GM21529 (cell line): ENCODE data around the gene NBAS.
A peak's percentile ranks its signal among the peaks of the same experiment; 100 is the strongest.
"Not testable (repeated sequence)": the region's sequence is repeated elsewhere in the genome, so short reads cannot be mapped to it uniquely, and the experiment has no call there.

Experiments used
- ATAC-seq: cut with Tn5 transposase; IDR thresholded peaks from one replicate; pipeline ENCODE4 v1.9.1; 2021; ENCODE audit not compliant: unreplicated experiment

Gene NBAS

DNA sequence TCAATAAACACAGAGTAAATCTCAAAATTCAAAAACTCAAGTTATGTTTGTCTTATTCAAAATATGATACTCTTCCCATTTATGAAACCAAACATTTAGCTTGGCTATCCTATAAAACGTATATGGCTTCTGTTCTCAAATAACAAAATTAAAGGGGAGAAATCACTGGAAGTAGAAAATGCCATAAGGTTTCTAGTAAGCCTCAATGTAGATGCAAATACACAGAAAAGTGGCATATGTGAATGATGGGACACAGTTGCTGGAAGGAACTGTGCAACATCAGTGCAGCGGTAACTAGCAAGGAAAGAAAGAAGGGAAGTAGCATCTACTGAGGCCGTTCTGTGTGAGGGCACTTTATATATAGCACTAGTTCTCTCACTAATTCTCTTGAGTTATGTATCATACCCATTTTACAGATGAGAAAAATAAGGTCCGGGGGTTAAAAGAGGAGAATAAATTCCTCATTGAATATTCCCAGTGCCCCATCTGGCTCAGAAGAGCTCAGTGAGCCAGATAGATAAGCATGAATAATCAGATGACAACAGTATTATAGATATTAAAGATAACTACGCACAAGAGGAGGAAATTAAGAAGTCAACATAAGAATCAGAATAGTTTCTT, 27.2 kb downstream of the NBAS start:
- no peak for ATAC-seq

DNA sequence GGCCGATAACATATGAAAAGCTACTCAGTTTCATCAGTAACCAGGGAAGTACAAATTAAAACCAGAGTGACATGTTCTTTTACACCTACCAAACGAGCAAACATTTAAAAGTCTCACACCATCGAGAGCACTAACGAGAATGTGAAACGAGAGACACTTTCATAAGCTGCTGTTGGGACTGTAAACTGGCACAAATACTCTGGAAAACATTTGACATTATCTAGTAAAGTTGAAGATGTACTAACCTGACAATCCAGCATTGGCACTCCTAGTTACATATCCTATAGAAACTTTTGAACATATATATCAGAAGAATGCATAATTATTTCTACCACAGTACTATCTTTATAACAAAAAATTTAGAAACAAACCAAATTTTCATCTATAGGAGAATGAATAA, 28.1 kb downstream of the NBAS start:
- no peak for ATAC-seq

DNA sequence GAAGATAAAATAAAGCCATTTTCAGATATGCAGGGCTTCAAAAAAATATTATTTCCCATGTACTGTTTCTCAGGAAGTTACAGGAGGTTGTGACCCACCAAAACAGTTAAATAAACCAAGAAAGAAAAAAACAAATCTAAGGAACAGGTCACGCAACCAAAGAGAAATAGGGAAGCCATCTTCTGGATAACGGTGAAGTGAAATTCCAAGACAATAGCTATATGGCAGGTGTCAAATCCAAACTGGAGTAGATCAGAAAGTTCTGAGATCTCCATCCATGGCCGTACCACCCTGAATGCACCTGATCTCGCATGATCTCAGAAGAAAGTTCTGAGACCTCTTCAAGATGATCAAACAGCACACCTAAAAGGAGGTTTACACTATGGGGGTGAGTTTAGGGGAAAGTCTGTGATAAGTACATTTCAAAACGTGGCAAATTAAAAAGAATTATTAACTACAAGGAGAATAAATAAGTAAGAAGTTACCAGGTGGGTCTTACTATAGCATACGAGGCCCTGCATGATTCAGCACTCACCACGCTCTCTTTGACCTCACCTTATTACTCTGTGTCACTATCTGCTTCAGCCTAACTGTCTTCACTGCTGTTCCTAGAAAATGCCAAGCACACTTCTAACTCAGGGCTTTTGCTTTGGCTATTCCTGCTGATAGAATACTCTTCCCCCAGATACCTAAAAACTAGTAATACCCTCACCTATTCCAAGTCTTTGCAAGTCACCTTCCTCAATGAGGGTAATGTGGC, 29.9 kb downstream of the NBAS start:
- ATAC-seq: no peak

DNA sequence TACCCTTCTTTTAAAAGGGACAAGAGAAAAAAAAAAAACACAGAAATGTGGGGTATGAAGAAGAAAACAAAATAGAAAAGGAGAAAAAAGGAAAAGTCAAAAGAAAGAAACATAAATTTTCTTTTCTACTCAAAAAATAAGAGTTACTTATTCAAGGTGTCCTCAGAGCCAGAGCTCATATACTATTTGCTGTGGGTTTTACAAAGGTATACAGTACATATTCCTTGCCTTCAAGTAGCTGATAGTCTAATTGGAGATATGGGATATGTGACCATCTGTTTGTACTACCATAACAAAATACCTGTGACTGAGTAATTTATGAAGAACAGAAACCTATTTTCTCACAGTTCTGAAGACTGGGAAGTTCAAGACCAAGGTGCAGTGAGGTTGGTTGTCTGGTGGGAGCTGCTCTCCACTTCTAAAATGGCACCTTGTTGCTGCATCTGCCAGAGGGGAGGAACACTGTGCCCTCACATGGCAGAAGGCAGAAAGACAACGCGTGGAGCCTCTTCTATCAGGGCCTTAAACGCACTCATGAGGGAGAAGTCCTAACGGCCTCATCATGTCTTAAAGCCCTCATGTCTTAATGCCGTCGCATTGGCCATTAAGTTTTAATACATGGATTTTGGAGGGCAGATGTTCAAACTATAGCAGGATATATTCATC, 33.9 kb downstream of the NBAS start:
- ATAC-seq: no peak

DNA sequence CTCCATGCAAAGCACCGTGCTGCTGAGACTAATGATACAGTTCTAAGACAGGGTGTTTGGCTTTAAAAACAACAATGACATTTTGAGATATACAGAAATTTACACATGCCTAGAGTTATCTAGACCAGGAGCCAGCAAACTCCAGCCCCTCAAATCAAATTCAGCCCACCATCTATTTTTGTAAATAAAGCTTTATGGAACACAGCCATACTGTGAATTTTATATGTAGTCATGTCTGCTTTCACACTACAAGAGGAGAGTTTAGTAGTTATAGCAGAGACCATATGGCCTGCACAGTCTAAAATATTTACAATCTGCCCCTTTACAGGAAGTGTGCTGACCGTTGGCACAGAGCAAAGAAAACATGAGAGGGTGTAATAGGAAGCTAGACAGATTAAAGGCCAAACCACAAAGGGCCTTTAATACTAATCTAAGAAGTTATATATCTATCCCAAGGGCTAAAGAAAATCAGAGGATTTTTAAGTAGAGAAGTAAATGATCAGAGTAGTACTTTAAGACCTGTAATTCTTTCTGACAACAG, 39.4 kb downstream of the NBAS start:
- no peak for ATAC-seq

DNA sequence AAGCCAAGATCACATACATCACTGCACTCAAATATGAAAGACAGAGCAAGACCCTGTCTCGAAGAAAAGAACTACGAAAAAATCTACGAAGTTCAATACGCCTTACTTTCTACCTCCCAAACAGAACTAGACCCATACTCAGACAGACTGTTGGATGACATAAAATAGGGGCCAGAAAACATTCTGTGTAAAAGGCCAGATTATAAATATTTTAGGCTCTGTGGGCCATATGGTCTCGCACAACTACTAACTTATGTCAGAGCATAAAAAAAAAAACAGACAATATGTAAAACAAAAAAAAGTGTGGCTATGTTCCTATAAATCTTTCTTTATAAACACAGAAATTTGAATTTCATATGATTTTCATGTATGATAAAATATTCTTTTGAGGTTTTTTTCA, 40.8 kb downstream of the NBAS start:
- ATAC-seq: no peak

DNA sequence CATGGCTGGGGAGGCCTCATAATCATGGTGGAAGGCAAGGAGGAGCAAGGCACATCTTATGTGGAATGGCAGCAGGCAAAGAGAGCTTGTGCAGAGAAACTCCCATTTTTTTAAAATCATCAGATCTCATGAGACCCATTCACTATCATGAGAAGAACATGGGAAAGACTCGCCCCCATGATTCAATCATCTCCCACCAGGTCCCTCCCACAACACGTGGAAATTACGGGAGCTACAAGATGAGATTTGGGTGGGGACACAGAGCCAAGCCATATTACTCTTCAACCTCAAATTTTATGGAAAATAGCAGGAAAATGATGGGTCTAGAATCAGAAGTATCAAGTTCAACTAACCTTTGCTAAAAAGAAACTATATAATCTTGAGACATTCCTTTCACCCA, 42.4 kb downstream of the NBAS start:
- not testable (repeated sequence) for ATAC-seq

DNA sequence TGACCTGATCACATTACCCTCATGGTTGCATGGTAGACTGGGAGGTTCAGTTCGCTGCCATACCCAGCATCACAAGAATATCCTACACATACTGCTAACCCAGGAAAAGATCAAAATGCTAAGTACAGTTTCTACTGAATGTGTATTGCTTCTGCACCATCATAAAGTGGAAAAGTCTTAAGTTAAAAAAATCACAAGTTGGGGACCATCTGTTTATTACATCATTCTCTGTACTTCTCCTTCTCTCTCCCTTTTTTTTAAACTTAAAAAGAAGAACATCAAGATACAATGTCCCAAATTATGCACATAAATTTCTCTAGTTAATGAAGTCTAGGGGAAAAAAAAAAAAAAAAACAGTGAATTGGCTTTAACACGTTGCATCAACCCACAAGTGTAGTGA, 43.3 kb downstream of the NBAS start:
- ATAC-seq: no peak

DNA sequence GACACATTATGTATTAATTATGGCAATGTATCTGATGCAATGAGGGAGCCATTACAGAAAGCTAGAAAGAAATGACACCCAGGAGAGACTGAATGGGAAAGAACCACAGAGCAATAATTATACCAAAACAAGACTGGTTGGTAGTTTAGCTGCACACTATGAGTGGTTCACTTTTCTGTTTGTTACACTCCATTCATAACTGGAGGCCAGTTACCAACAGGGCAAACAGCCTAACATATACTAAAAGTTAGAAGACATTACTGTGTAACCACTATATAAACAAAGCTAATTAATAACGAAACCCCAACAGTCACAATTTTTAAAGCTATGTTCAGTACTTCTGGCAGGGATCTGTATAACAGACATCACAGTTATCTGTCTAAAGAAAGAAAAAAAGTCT, 49.4 kb downstream of the NBAS start:
- peak; percentile 62 for ATAC-seq

DNA sequence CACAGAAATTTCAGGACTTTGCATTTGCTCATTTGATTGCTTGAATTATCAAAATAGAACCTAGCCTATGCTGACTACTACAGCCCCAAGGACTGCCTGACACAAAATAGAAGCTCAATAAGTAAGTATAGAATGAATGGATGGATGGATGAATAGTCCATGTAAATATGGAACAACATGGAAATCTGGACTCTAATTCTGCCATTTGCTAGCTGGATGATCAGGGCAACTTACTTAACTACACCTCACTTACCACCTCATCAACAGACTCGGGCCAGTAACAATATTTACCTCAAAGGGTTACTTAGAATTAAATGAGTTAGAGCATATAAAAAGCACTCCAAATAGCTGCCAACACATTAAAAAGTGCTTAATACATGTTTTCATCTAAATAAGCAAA, 50.6 kb downstream of the NBAS start:
- no peak for ATAC-seq

DNA sequence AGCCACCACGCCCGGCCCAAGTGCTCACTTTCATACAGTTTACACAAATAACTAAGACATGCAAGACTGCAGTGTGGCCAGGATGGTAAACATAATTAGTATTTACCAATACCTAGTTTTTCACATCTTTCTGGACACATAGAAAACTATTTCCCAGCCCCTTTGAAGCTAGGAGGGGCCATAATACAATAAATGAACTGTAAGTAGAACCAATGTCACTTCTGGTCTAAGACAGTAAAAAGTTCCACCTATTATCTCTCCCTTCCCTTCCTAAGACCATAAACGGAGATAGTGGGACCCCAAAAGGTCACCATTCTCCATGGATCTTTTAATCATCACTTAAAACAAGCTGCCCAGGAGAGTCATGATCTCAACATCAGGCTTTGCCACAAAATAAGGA, 51.0 kb downstream of the NBAS start:
- no peak for ATAC-seq

DNA sequence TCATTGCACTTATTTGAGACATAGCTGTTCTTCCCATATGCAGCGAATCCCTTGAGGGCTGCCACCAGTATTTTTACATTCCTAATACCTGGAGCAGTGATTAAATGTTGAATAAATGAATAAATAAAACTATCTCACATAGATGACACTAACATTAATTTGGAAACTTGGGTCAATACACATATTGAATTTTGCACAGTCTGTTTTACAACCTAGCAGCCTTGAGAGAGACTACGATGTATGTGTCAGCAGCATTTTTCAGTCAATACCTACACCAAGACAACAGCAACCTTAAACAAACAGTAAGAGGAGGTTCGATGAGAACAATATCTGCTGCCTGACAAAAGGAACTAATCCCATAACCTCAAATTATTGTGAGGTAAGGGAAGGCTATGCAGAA, 53.4 kb downstream of the NBAS start:
- no peak for ATAC-seq

DNA sequence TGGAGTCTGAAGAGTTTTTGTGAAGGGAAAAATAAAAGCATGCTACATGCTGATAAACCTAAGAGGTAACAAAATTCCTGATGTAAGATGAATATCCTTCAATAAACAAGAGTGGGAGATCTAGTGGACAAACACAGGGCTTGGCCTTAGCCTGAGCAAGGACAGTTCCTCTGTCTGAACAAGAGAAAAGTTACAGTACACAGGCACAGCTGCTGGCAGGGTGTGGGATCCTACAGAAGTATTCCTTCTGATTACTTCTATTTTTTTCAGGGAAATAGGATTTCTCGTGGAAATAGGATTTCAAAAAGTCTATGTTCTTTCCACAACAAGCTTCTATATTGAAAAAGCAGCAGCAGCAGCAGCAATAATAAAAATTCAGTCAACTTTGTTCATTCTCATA, 54.1 kb downstream of the NBAS start:
- ATAC-seq: no peak

DNA sequence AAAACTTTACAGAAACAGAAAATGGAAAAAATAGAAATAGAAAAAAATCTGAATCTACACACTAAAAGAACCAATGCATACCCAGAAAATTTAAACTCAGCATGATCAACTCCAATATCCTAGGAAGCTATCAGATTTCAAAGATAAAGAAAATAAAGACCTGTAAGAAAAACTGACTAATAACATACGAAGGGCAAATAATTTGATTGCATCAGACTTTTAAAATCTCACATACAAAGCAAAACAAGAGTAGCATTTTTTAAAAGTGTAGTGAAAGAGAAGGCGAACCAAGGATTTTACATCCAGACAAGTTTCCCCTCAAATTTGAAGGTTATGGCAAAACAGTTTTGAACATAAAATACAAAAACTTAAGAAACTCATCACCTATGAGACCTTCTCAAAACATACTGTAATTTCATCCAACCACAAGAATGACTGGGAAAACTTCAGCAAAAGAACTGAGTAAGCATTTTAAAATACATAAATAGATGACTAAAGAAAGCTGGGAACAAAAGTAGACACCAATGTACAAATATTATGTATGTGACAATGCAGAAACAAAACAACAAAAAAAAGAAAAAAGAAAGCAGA, 54.8 kb downstream of the NBAS start:
- no peak for ATAC-seq

DNA sequence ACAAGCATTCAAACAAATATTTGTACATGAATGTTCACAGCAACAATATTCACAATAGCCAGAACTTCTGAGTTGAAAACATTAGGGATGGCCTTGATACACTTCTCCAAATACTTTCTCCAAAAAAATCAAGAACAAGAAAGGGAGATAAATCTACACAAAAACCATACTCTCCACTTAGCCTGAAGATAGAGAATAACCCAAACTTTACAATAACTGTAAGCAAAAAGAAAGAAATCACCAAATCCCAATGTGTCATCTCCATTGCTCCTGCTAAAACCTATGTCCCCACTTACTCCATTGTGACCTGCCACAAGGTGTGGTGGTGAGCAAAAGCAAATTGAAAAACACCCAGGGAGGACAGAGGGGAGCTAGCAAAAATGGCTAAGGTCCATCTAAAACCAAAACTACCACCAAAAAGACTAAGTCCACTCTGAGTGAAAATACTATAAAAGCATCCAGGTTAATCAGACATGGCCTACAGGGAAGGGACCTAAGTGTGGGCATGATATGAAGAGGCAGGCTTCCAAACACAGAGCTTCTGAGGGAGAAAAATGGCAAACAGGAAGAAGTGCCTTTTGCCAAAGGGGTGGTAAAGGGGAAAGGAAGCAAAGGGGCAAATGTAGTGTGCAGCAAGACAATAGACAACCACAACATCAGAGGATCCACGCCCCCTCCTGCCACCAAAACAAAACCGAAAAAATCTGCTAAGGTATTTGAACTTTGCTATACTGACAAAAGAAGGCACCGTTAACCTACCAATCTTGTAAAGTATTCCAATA, 56.1 kb downstream of the NBAS start:
- ATAC-seq: no peak

DNA sequence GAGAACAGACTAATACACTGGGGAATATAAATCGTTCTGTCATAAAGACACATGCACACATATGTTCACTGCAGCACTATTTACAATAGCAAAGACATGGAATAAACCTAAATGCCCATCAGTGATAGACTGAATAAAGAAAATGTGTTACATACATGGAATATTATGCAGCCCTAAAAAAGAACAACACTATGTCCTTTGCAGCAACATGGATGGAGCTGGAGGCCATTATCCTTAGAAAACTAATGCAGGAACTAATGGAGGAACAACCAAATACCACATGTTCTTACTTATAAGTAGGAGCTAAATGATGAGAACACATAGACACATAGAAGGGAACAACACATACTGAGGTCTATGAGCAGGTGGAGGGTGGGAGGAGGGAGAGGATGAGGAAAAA, 61.9 kb downstream of the NBAS start:
- not testable (repeated sequence) for ATAC-seq

DNA sequence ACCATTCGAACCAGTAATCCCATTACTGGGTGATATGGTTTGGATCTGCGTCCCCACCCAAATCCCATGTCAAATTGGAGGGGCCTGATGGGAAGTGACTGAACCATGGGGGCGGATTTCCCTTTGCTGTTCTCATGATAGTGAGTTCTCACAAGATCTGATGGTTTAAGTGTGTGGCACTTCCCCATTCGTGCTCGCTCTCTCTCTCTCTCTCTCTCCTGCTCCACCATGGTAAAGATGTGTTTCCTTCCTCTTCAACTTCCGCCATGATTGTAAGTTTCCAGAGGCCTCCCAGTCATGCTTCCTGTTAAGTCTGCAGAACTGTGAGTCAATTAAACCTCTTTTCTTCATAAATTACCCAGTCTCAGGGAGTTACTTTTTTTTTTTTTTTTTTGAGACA, 62.6 kb downstream of the NBAS start:
- no peak for ATAC-seq

DNA sequence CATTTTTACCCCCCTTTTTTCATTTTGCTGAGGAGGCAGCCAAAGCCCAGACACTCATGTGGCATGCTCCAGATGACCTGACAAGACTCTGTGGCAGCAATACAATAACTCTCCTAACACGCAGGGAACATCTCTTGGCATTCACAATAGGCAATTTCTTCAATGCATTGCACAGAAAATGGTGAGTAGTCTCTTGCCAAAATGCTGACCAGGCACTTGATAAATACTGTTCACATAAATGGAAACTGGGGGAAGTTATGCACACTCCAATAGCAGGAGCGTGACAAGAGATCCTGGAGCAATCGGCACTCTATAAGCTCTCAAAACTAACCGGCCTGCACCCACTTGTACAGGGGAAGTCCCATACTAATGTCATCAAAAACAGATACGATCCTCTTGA, 66.3 kb downstream of the NBAS start:
- ATAC-seq: no peak

DNA sequence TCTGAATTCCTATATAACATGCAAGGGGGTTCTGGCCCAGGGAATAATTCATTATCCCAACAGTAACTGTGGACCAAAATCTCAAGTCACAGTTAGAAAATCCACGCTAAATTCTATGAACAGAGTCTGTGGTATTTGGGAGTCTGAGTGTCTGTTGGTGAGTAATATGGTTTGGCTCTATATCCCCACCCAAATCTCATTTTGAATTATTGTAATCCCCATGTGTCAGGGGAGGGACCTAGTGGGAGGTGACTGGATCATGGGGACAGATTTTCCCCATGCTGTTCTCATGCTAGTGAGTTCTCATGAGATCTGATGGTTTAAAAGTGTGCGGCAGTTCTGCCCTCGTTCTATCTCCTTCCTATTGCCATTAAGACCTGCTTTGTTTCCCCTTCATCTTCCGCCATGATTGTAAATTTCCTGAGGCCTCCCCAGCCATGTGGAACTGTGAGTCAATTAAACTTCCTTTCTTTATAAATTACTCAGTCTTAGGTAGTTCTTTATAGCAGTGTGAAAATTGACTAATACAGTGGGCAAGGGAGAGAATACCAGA, 68.3 kb downstream of the NBAS start:
- no peak for ATAC-seq

DNA sequence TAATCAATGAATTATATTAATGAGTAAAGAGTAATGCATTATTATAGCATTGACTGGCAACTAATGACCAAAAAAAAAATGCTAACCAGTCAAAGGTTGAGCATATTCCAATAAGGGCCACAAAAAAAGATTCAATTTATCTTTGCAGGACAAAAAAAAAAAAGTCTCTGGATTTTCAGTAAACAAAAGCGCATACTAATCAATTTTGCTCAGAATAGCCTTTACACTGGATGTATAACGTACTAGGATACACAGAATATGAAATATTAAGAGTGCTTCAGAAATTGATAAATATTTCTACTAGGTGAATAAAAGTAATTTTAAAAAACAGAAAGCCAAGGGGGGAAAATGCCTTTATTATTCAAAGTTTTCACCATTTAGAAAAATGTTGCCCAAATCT, 74.4 kb downstream of the NBAS start:
- no peak for ATAC-seq

DNA sequence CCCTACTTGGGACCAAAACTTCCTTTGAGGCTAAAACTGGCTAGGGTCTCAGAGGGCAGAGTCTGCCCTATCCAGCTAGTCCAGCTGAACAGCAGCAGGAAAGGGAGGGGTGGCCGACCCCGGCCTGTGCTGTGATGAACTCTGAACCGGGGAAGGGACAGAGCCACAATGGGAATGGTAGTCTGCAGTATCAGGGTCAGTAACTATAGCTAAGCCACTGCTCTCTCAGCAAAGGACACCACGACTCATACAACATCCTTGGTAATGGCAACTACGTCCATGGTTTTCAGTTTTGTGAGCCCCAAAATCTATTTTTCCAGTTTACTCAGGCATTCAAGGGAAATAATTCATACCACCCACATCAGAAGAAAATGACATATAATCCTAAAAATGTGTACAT, 75.2 kb downstream of the NBAS start:
- ATAC-seq: no peak
